AML-193 (cell line): ENCODE results near the gene ABCA9.
"Not testable (repeated sequence)": the region's sequence is repeated elsewhere in the genome, so short reads cannot be mapped to it uniquely, and the experiment has no call there.

Source experiments
- DNase-seq, 2 experiments: peaks; one replicate each; lab custom pipeline; 2025; lab: John Stamatoyannopoulos, UW

Gene ABCA9

DNA sequence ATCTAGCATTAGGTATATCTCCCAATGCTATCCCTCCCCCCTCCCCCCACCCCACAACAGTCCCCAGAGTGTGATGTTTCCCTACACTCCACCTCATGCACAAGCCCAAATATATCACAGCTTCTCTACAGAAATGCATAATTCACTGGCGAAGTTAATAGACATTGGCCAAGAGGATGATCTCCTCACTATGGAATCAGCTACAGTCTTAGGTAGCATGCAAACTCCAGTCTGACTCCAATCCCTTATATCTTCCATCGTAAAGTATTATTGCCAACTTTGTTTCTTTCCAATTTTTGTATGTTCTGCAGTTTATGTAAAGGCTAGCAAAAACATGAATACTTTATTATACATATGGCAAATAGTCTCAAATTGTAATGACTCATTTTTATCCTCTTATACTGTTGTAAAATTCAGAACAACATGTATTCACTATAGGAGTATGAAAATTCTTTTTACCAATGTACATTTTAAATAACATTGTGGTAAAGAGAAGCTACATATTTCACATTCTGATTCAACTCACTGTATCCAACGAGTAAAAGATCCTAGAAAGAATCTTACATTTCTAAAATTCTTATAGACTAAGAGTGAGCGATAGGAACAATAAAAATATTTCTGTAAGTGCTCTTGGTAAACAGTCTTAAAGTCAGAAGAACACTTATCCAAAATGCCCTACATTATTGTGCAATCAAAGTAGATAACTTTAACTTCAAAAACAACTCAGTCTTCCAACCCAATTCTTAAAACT is 106.4 kb downstream of the ABCA9 start:
- no peak for DNase-seq

DNA sequence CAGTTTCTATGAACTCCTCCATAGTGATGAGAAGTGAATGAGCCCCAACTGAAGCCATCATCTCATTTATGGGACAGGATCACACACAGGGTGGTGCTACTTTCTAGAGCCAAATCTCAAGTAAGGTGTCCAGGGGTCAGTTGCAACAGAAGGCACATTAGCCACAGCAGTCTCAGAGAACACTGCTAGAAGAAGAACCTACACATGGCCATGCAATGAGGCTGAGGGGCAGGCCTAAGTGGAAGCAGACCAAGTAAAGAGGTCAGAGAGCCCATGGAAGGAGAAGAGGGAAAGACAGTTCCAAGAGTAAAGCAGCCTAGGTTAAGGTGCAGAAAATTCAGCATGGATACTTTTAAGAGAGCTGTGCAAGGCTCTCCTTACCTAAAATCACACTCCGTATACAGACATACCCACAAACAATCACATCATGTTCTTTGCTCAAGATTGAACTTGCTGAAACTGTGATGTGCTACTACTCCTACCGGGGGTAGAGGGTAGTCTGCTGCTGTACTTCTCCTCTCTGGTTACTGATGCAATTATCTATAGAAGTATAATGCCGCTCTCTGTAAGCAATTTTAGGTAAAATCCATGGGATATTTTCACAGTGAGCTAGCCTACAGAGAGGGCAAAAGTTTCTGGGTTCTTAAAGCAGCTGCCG is 107.3 kb downstream of the ABCA9 start:
- DNase-seq, result no peak

DNA sequence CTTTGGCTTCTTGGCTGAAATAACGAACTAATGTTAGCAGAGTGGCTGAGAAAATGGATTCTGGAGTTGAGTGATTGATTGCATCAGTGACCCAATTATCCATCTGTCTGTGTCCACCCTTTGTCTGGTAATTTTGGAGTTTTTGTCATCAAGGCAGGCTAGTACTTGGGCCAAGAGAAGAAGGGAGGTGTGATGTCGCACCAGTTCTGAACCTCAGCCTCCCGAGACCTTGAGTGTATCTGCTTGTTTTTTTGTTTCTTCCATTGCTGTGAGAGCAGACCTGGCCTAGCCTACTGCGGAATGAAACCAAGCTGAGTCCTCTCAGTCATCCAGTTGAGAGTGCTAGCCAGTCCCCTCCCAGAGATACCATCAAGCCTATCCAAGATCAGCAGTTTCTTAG is 110.0 kb downstream of the ABCA9 start:
- no peak for DNase-seq

DNA sequence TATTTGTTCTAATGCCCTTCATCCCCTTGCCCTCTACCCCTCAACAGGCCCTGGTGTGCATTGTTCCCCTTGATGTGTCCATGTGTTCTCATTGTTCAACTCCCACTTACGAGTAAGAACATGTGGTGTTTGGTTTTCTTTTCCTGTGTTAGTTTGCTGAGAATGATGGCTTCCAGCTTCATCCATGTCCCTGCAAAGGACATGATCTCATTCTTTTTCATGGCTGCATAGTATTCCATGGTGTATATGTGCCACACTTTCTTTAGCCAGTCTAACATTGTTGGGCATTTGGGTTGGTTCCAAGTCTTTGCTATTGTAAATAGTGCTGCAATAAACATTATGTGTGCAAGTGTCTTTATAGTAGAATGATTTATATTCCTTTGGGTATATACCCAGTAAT is 112.9 kb downstream of the ABCA9 start:
- not testable (repeated sequence) for DNase-seq

DNA sequence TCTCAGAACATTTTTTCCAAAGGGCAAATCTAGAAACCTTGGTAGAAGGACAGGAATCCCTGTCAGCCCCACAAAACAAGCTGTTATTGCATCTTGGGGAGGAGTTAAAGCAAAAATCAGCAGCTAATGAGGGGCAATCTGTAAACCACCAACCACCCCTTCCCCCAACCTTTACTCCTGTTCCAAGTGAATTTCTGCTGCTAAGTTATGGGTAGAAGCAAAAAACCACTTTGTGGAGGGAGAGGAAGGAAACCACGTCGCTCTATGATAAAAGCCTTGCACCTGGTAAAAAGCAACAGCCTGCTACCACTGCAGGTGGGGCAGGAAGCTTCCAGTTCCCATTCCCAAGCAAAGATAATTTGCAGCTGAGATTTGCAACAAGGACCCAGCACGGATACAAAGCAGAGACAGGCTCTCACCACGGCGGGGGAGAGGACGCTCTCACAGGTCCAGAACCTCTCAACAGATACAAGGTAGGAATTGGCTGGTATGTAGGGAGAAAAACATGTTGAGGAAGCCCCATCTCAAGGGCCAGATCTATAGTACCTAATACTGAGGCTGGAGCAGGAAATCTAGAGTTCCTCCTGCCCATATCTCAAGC is 116.2 kb downstream of the ABCA9 start:
- DNase-seq, result no peak

DNA sequence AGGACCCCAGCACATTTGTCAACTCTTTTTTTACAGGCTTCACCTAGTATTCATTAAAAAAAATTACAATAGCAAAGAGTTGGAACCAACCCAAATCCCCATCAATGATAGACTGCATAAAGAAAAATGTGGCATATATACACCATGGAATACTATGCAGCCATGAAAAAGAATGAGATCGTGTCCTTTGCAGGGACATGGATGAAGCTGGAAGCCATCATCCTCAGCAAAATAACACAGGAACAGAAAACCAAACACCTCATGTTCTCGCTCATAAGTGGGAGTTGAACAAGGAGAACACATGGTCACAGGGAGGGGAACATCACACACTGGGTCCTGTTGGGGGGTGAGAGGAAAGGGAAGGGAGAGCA is 116.9 kb downstream of the ABCA9 start:
- DNase-seq, result not testable (repeated sequence)

DNA sequence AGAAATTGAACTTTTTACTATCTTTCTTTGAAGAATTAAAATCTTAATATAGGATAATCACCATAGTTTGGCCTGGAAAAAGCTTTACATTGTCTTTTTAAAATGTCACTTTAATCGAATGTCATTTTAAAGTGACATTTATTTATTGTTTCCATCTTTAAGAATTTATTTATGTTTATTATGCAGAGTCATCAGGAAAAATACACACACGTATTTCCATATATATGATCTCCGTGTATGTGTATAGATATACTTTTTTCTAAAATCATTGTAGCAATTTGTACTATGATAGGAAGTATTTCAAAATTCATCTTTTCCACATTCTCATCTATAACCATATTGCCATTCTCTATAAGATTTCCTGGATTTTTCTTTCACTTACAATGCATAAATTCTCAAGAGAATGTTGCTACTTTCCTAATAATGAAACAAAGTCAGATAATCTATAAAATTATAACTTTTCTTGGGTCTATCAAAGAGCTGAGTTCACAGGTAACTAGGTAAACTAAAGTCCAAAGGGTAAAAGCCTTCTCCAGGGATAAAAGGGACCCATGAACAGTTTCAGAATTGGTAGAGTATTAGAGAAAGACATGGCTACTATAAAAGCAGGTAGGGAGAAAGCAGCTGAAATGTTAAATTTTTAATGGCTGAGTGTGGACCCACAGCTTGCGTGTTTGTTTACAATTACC is 117.5 kb downstream of the ABCA9 start:
- DNase-seq, result no peak

DNA sequence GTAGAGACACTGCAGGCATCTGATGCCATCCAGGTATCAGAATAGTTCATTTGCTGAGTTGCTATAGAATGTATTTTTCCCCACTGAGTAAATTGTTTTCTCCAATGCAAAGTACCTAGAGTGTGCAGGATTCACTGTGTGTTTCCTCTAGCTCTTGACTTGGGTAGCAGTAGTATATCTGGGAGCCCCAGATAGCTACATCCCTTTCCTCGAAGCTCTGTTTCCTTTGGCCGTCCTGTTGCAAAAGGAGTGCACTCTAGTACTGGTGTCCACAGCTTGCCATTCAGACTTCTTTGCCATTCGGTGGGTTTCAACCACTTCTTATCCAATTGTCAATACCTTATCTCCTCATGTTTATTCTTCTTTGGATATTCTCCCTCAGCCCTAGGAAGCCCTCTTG is 118.3 kb downstream of the ABCA9 start:
- no peak for DNase-seq

DNA sequence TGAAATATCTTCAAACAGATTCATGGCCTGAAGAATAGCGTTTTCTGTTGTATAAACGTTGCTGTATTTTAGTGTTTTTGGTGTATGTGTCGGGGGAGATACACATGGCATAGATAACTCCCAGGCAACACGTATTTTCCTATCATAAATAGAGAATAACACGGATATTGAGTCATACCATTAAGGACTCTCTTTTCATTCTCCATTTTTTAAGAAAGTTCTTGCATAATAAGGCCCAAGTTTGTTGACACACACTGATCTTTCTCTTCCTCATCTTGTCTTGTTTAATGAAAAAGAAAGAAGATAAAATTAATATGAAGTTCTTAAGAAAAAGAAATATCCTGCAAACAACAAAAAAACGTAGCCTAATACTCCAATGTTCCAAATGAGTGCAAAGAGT is 119.0 kb downstream of the ABCA9 start:
- DNase-seq, result no peak

DNA sequence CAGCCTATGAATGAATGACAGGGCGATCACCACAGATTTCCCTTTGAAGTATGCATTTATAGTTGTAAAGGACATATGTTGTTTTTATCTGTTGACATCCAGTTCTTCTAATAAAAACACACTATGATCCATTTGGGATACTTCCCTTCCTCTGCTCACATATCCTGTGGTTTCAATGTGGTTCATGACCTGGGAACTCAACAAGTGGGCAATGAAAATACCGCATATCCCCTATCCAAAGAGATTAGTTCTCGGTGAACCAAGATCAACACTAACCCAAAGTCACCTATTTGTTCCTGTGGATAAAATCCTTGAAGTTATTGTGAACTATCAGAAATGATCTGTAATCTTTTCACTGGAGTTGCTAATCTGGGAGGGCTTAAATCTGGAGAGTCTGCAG is 121.5 kb downstream of the ABCA9 start:
- no peak for DNase-seq

DNA sequence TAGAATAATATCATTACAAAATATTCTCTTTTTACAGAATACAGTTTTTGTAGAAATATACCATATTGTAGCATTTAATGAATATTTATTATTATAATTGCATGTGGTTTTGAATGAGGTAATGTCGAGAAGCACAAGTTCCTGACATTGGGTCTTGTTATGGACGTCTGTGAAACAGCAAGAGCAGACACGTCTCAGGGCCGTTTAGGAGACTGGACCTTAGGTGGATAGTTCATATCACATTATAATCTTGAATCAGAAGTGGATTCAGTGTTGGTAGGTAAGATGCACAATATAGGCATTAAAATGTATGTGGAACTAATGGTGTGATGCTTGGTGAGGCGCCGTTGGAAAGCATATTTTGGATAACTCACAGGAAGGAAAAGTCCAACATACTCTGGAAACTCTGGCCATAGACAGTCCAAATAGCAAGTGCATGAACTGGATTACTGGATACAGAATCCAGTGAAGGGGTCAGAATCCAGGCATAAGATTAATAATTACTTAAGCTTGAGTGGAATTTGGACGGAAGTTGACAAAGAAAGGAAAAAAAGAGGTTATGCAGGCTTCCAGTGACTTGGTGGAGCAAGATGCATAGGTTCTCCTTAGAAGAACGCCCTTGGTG is 122.7 kb downstream of the ABCA9 start:
- no peak for DNase-seq

DNA sequence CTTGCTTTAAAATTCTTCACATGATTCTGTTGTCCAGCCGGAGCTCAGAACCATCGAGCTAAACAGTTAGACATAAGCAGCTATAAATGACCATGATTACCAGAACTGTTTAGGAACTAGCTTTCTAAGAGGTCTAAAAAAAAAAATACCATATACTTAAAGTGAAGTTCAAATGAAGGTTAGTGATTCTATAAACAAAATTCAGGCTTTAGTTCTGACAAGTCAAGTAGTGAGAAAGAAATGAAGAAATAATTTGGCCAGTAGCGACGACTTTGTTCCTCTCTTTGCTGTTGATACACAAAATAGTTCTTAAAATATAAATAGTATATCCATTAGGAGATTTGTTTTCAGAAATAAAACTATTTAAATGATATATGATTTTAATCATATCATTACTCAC is 133.2 kb downstream of the ABCA9 start:
- no peak for DNase-seq

DNA sequence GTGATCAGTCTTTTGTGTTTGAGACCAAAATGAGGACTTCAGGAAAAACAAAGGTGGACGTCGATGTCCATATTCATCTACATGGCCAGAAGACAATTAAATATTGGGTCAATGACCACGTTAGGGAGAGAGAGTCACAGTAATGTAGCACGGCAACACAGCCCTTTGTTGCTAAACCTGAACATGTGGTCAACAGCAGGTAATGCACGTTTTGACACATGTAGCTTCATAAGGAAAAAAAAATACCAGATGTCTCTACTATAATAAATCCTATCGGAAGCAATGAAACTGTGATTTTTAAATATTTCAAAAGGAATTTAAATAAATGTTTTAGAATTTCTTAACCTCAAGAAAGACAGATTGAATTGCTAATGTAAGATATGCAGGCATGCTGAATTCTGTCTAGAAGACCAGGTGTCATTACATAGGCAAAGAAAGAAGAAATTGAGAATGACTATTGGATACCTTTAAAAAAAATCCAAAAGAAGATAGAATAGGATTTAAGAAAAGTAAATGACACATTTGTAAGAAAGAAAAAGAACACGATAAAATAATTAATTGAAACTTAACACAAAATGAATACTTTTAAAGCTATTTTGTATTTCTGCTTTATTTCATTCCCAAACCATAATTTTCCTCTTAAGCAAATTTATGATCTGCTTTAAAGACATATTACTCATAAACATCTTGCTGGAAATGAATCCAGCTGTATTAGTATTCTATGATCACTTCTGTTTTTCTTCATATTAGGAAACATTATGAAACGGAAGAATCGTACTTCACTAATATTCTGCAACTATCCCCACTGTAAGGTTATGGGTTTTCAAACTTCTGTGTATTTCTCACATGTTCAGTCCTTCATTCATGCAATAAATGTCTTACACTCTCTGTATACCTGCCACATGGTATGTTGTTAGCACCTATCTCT is 135.7 kb downstream of the ABCA9 start:
- no peak for DNase-seq
